Measurements from ENCODE around the gene ANXA2. TPM values are rescaled to one million over a fixed set of nuclear protein-coding genes. Genes with fewer than 3 reads are reported as not detected.

ANXA2 gene
- total and polyA plus RNA-seq, 4 donors, result 62.7 to 138 (median 107) TPM

GRCh38 chr15:60375306-60375705 lies 22.5 kb downstream of the ANXA2 start:
- peaks cover 0 to 6% (median 1%) of the 10 kb centered on the region in 4 donors for H3K36me3 ChIP-seq (ENCODE audit: control insufficient read depth in 4 of 4, insufficient read depth in 3 of 4, low read depth in 1 of 4, low read length in 3 of 4)
- H3K27ac ChIP-seq (ENCODE audit: low read depth in 1 of 2, low read length in 2 of 2), result no peak overlapping the region
- H3K4me3 ChIP-seq (ENCODE audit: low read depth in 1 of 3, low read length in 3 of 3), result no peak overlapping the region
- no peak for DNase-seq (ENCODE audit: low spot score)
- no peak overlapping the region for H3K9ac ChIP-seq (ENCODE audit: low read depth in 1 of 2, low read length in 2 of 2)
- no peak for TF ChIP-seq NR2F2 (IDR thresholded peaks at IDR 0.05)
- TF ChIP-seq HNF4A (conservative IDR thresholded peaks at IDR 0.05), result no peak
- TF ChIP-seq, protein P1, sequence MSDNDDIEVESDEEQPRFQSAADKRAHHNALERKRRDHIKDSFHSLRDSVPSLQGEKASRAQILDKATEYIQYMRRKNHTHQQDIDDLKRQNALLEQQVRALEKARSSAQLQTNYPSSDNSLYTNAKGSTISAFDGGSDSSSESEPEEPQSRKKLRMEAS (IDR thresholded peaks at IDR 0.05), result no peak
- no peak for TF ChIP-seq GABPA (IDR thresholded peaks at IDR 0.05 in 1 of 2, conservative IDR thresholded peaks at IDR 0.05 in 1 of 2)
- no peak for TF ChIP-seq JUND (IDR thresholded peaks at IDR 0.05)
- TF ChIP-seq HNF4G (IDR thresholded peaks at IDR 0.05), result no peak
- TF ChIP-seq ATF3 (IDR thresholded peaks at IDR 0.05), result no peak
- no peak for TF ChIP-seq RXRA (IDR thresholded peaks at IDR 0.05)
- TF ChIP-seq FOXA2 (IDR thresholded peaks at IDR 0.05), result no peak
- TF ChIP-seq, protein P2, sequence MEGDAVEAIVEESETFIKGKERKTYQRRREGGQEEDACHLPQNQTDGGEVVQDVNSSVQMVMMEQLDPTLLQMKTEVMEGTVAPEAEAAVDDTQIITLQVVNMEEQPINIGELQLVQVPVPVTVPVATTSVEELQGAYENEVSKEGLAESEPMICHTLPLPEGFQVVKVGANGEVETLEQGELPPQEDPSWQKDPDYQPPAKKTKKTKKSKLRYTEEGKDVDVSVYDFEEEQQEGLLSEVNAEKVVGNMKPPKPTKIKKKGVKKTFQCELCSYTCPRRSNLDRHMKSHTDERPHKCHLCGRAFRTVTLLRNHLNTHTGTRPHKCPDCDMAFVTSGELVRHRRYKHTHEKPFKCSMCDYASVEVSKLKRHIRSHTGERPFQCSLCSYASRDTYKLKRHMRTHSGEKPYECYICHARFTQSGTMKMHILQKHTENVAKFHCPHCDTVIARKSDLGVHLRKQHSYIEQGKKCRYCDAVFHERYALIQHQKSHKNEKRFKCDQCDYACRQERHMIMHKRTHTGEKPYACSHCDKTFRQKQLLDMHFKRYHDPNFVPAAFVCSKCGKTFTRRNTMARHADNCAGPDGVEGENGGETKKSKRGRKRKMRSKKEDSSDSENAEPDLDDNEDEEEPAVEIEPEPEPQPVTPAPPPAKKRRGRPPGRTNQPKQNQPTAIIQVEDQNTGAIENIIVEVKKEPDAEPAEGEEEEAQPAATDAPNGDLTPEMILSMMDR (IDR thresholded peaks at IDR 0.05; ENCODE audit: low read depth, low read length, missing input control), result no peak
- no peak for TF ChIP-seq EGR1 (IDR thresholded peaks at IDR 0.05; ENCODE audit: low read depth in 2 of 2)
- TF ChIP-seq RAD21 (IDR thresholded peaks at IDR 0.05), result no peak
- no peak for TF ChIP-seq SP1 (IDR thresholded peaks at IDR 0.05)
- TF ChIP-seq YY1 (IDR thresholded peaks at IDR 0.05), result no peak
- TF ChIP-seq TAF1 (conservative IDR thresholded peaks at IDR 0.05), result no peak
- no peak for TF ChIP-seq REST (IDR thresholded peaks at IDR 0.05)
- no peak for TF ChIP-seq FOXA1 (IDR thresholded peaks at IDR 0.05)
- 97% methylated on average over 5 of the region's 5 CpGs for WGBS
- peaks cover 0 to 3% (median 0%) of the 10 kb centered on the region in 4 donors for H3K4me1 ChIP-seq (ENCODE audit: control insufficient read depth in 4 of 4, insufficient read depth in 4 of 4, low read length in 3 of 4)
- H3K9me3 ChIP-seq (ENCODE audit: control insufficient read depth in 4 of 4, low read length in 3 of 4), result no peaks in the 10 kb centered on the region
- no peaks in the 10 kb centered on the region for H3K27me3 ChIP-seq (ENCODE audit: control insufficient read depth in 4 of 4, insufficient read depth in 4 of 4, low read length in 3 of 4)

GRCh38 chr15:60374628-60375081 lies 23.1 kb downstream of the ANXA2 start:
- DNase-seq (ENCODE audit: low spot score), result no peak
- peaks cover 0 to 7% (median 1%) of the 10 kb centered on the region in 4 donors for H3K36me3 ChIP-seq (ENCODE audit: control insufficient read depth in 4 of 4, insufficient read depth in 3 of 4, low read depth in 1 of 4, low read length in 3 of 4)

More at GRCh38 chr15:60374628-60375081, 23.1 kb downstream of the ANXA2 start:
- no peak overlapping the region for H3K9ac ChIP-seq (ENCODE audit: low read depth in 1 of 2, low read length in 2 of 2)
- H3K27ac ChIP-seq (ENCODE audit: low read depth in 1 of 2, low read length in 2 of 2), result no peak overlapping the region
- H3K4me1 ChIP-seq (ENCODE audit: control insufficient read depth in 4 of 4, insufficient read depth in 4 of 4, low read length in 3 of 4), result peaks cover 0 to 3% (median 0%) of the 10 kb centered on the region in 4 donors
- WGBS, result 82% methylated on average over 7 of the region's 7 CpGs
- TF ChIP-seq SP1 (IDR thresholded peaks at IDR 0.05) (no peak), RAD21 (IDR thresholded peaks at IDR 0.05) (no peak), NR2F2 (IDR thresholded peaks at IDR 0.05) (no peak), JUND (IDR thresholded peaks at IDR 0.05) (no peak), FOXA1 (IDR thresholded peaks at IDR 0.05) (no peak), FOXA2 (IDR thresholded peaks at IDR 0.05) (peak; percentile 56)
- TF ChIP-seq, protein P3, sequence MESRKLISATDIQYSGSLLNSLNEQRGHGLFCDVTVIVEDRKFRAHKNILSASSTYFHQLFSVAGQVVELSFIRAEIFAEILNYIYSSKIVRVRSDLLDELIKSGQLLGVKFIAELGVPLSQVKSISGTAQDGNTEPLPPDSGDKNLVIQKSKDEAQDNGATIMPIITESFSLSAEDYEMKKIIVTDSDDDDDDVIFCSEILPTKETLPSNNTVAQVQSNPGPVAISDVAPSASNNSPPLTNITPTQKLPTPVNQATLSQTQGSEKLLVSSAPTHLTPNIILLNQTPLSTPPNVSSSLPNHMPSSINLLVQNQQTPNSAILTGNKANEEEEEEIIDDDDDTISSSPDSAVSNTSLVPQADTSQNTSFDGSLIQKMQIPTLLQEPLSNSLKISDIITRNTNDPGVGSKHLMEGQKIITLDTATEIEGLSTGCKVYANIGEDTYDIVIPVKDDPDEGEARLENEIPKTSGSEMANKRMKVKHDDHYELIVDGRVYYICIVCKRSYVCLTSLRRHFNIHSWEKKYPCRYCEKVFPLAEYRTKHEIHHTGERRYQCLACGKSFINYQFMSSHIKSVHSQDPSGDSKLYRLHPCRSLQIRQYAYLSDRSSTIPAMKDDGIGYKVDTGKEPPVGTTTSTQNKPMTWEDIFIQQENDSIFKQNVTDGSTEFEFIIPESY (IDR thresholded peaks at IDR 0.05), result no peak
- TF ChIP-seq, protein P2 (IDR thresholded peaks at IDR 0.05; ENCODE audit: low read depth, low read length, missing input control), result no peak
- H3K9me3 ChIP-seq (ENCODE audit: control insufficient read depth in 4 of 4, low read length in 3 of 4), result no peaks in the 10 kb centered on the region
- H3K27me3 ChIP-seq (ENCODE audit: control insufficient read depth in 4 of 4, insufficient read depth in 4 of 4, low read length in 3 of 4), result no peaks in the 10 kb centered on the region
- no peak overlapping the region for H3K4me3 ChIP-seq (ENCODE audit: low read depth in 1 of 3, low read length in 3 of 3)

All from liver (tissue), 9 donors.